ACC112 (cell line): ENCODE data around the gene MMEL1.

Experiments
- H2AFZ ChIP-seq: fragments of 200-600 bp; sonication (generic); one replicate; pipeline ENCODE4 v1.6.0; 2017; ENCODE audit warnings: antibody characterized with exemption, low read length; ENCODE audit not compliant: unreplicated experiment
- H3K27ac ChIP-seq: fragments of 200-600 bp; sonication (generic); 2 replicates; pipeline ENCODE4 v1.5.1; 2014; ENCODE audit warnings: low read depth, mild to moderate bottlenecking, antibody characterized with exemption, low read length, moderate library complexity
- H3K27me3 ChIP-seq: fragments of 200-600 bp; sonication (generic); 2 replicates; pipeline ENCODE4 v1.6.1; 2014; ENCODE audit warnings: mild to moderate bottlenecking, antibody characterized with exemption, low read length, moderate library complexity, mixed read lengths; ENCODE audit not compliant: insufficient read depth
- H3K36me3 ChIP-seq: fragments of 200-600 bp; sonication (generic); 2 replicates; pipeline ENCODE4 v1.6.1; 2016; ENCODE audit warnings: mild to moderate bottlenecking, antibody characterized with exemption, low read length, moderate library complexity, mixed read lengths; ENCODE audit not compliant: insufficient read depth
- H3K4me1 ChIP-seq: fragments of 200-600 bp; sonication (generic); one replicate; pipeline ENCODE4 v1.6.1; 2016; ENCODE audit warnings: low read length, mixed read lengths; ENCODE audit not compliant: insufficient read depth, unreplicated experiment, control insufficient read depth
- H3K4me3 ChIP-seq: fragments of 200-600 bp; sonication (generic); 2 replicates; pipeline ENCODE4 v1.5.1; 2014; ENCODE audit warnings: mild to moderate bottlenecking, low read depth, low read length
- H3K79me2 ChIP-seq: fragments of 200-600 bp; sonication (generic); one replicate; pipeline ENCODE4 v1.6.0; 2016; ENCODE audit warnings: low read length; ENCODE audit not compliant: control insufficient read depth, unreplicated experiment, insufficient read depth

Gene MMEL1

DNA sequence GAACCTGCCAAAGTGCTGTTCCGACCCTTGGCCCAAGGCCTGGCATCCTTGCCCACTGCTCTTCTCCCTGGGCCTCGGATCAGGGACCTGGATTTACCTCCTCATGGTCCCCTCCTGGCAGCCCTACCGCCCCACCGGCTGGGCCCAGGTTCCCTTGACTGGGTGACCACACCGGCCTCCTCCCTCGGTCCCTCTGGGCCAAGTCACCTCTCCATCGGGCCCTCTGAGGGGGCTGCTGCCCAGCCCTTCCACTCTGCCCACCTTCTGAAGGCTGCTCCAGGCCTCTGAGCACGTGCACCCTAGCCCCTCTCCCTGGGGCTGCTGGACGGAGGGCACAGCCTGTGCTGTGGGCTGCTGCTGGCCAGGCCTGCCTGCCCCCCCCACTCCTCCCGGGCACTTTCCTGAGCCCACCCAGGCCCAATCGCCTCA lies 9.3 kb upstream of the MMEL1 start:
- H3K27me3 ChIP-seq = peaks cover 3% of the 10 kb centered on the region
- H3K36me3 ChIP-seq = no peaks in the 10 kb centered on the region
- H3K79me2 ChIP-seq = peaks cover 4% of the 10 kb centered on the region
- H2AFZ ChIP-seq = peak overlapping the region; percentile 93
- H3K4me1 ChIP-seq = peaks cover 5% of the 10 kb centered on the region
- H3K4me3 ChIP-seq = peak overlapping the region; percentile 91
- H3K27ac ChIP-seq = no peak overlapping the region

DNA sequence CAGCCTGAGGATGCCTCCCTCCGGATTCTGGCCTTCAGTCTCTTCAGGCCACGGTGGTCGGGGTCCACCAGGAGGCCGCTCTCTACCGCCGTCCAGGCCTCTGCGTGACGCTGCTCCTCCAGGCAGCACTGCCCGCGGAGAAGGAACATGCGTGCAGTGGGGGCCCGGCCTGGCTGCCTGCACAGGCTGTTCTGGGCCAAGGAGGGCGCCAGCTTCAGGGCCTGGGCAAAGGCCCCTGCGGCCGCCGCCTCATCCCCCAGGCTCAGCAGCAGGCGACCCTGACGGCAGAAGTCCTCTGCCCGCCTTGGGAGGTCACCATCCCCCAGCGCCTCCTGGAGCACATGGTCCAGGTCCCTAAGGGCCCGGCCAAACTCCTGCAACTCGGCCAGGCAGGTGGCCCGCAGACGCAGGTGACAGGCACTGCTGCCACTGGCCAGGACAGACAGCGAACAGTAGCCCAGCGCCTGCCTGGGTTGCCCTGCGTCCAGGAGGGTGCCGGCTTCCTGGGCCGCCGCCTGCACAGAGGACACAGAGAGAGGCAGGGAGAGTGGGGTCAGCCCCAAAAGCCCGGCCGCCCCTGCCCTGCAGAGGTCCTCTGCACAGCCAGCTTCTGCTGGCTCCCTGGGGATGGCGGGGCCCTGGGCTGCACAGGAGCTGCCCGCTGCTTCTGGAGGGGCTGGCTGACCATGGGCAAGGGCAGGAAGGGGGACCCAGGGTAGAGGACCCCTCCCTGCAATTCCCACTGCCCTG lies 8.7 kb upstream of the MMEL1 start:
- no peak overlapping the region for H3K27ac ChIP-seq

DNA sequence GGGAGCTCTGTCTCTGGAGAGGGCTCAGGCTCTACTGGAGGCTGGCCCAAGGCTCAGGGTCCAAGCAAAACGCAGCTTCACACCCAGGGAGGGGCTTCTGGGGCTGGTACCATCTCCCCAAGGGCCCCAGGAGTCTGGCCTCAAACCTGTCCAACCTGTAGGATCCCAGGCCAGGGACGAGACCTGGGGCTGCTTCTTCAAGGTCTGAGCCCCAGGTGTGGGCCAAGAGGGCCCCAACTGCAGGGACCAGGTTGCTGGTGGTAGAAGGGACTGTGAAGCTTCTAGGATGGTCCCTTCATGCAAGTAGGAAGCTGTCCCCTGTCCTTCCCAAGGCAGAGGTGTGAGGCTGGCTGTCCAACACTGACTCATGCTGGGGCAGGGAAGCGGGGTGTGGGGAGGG lies 7.8 kb upstream of the MMEL1 start:
- peaks cover 4% of the 10 kb centered on the region for H3K79me2 ChIP-seq
- no peak overlapping the region for H3K4me3 ChIP-seq
- H3K27me3 ChIP-seq = peaks cover 6% of the 10 kb centered on the region
- H2AFZ ChIP-seq = no peak overlapping the region
- H3K4me1 ChIP-seq = peaks cover 5% of the 10 kb centered on the region
- H3K36me3 ChIP-seq = no peaks in the 10 kb centered on the region
- H3K27ac ChIP-seq = no peak overlapping the region

More for the DNA sequence above, 8.7 kb upstream of the MMEL1 start:
- peaks cover 4% of the 10 kb centered on the region for H3K79me2 ChIP-seq
- H3K36me3 ChIP-seq = no peaks in the 10 kb centered on the region
- peaks cover 5% of the 10 kb centered on the region for H3K4me1 ChIP-seq
- no peak overlapping the region for H2AFZ ChIP-seq
- H3K4me3 ChIP-seq = peak overlapping the region; percentile 91
- H3K27me3 ChIP-seq = peaks cover 6% of the 10 kb centered on the region

DNA sequence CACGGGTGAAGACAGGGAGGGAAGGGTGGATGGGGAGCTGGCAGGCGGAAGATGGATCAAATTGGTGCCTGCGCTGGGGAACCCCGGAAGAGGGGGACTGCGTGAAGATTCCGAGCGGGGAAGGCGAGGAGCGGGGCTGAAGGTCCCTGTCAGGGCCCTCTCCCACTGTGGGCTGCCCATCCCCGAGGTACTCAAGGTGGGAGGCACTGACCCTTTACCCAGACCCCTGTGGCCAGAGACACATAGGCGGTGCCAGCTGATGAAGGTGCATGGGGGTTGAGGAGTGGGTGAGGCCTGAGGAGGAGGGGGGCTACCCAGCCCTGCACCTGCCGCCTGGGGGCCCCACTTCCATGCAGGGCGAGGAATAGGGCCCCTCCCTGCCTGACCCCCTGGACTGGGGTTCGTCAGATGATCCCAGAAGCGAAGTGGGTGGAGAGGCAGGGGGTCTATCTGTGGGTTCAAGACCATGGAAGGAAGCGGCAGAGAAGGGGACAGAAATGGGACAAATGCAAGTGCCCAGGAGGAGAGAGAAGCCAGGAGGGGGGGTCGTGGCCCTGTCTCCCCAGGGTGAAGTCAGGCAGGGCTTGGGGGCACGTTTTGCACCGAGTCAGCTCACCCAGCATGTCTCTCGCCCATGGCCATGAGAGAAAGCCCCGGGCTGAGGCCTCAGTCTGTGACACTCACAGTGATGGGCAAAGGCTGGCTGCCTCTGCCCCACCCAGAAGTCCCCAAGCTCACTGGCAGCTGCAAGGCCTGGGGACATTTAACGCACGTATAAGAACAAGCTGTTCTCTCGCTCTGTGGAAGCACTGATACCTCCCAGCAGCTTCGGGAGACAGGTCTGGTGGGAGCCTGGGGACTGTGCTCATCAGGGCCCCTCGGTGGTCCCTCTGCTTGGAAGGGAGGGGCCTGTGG lies 7.0 kb upstream of the MMEL1 start:
- H3K4me3 ChIP-seq = no peak overlapping the region
- H3K27ac ChIP-seq = no peak overlapping the region
- peaks cover 4% of the 10 kb centered on the region for H3K79me2 ChIP-seq
- H3K36me3 ChIP-seq = no peaks in the 10 kb centered on the region
- no peak overlapping the region for H2AFZ ChIP-seq
- H3K27me3 ChIP-seq = peaks cover 6% of the 10 kb centered on the region
- peaks cover 5% of the 10 kb centered on the region for H3K4me1 ChIP-seq

DNA sequence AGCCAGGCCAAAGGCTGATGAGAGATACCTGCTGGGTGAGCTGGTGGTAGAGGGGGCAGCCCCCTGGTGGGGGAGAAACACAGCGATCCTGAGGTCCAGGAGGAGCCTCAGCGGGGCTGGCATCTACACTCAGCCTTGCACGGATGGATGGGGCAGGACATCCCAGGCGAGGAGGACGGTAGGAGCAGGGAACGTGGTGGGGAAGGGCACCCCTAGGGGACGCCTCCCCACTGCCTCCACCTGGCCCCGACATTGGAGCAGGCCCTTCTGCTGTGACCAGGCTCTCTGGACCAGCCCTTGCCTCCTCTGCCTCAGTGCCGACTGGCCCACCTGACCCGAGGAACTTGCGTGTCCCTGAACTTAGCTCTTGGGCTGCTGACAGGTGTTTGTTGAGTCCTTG lies 6.4 kb upstream of the MMEL1 start:
- no peak overlapping the region for H2AFZ ChIP-seq
- H3K4me3 ChIP-seq = no peak overlapping the region
- no peak overlapping the region for H3K27ac ChIP-seq
- H3K4me1 ChIP-seq = peaks cover 5% of the 10 kb centered on the region
- H3K36me3 ChIP-seq = no peaks in the 10 kb centered on the region
- peaks cover 4% of the 10 kb centered on the region for H3K79me2 ChIP-seq
- peaks cover 6% of the 10 kb centered on the region for H3K27me3 ChIP-seq

DNA sequence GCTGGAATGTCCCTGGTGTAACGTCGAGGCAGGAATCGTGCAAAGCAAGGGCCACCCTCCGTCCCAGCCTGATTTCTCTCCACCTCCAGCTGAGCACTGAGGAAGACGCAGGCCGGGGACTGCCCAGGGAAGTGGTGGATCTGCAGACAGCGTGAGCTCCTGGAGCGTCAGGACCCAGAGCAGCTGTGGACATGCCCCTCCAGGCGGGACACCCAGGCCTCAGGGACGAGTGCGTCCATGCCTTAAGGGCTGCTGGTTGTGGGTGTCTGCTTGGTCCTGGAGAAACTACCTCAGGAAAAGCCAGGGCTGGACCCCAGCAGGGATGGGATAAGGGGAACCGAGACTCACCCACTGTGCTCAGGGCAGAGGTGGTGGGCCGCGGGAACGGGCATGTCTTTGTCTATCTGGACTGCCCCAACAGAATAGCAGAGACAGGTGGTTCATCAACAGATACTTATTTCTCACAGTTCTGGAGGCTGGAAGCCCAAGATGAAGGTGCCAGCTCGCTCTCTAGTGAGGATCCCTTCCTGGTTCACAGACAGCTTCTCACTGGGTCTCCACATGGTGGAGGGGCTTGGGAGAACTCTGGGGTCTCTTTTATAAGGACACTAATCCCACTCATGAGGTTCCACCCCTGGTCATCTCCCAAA lies 5.8 kb upstream of the MMEL1 start:
- H3K27ac ChIP-seq = no peak overlapping the region
- peaks cover 7% of the 10 kb centered on the region for H3K27me3 ChIP-seq
- H3K4me3 ChIP-seq = no peak overlapping the region
- no peak overlapping the region for H2AFZ ChIP-seq
- peaks cover 4% of the 10 kb centered on the region for H3K79me2 ChIP-seq
- H3K36me3 ChIP-seq = no peaks in the 10 kb centered on the region
- H3K4me1 ChIP-seq = peaks cover 5% of the 10 kb centered on the region

DNA sequence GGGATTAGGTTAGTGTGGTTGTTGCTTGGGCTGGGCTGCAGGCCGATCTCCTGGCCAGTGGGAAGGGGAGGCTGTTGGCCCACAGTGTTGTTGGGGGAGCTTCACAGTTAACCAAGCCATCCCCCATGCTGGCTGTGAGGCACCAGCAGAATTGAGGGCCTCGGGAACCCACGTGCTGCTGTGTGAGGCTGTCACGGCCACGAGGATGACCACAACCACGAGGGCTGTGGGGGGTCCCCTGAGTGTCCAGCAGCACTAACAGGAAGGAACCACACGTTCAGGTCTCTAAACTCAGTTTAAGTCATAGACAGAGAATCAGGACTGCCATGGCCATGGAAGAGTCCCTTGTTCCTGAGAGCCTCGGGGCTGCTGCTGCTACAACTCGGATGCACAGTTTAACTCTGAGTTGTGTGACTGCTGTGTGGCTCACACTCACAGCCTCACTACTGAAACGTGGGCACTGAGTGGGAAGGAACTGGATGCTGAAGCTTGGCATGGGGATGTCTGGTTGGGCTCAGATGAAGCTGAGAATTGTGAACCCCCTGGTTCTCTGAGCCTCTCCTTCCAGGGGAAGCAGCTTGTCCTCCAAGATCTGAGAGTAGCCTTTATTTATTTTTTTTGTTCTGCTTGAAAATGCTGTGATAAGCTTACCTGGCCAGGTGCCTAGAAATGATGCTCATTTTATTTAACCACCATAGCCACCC lies 4.8 kb upstream of the MMEL1 start:
- Histone ChIP-seq H2AFZ (no peak overlapping the region), H3K79me2 (peaks cover 4% of the 10 kb centered on the region), H3K36me3 (no peaks in the 10 kb centered on the region), H3K27me3 (peaks cover 12% of the 10 kb centered on the region), H3K4me3 (no peak overlapping the region), H3K27ac (no peak overlapping the region), H3K4me1 (peaks cover 5% of the 10 kb centered on the region)

DNA sequence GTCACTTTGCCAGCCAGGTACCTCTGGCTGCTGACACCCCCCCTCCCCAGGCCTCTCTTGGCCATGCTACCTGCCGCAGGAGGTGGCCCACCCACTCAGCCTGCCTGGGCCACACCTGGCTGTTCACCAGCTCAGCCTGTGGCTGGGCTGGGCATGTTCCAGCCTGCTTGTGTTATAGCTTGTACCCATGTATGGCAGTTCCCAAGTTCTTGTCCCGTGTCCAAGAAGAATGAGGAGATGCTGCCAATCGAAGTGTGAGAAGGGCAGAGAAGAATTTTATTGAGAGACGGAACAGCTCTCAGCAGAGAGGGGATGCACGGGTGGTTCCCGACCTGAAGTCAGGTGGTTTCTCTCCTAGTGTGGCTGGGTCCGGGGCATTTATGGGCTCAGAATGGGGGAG lies 3.9 kb upstream of the MMEL1 start:
- H3K79me2 ChIP-seq = no peaks in the 10 kb centered on the region
- no peak overlapping the region for H3K4me3 ChIP-seq
- no peaks in the 10 kb centered on the region for H3K4me1 ChIP-seq
- no peak overlapping the region for H3K27ac ChIP-seq
- H3K27me3 ChIP-seq = peaks cover 12% of the 10 kb centered on the region
- H2AFZ ChIP-seq = no peak overlapping the region
- no peaks in the 10 kb centered on the region for H3K36me3 ChIP-seq

DNA sequence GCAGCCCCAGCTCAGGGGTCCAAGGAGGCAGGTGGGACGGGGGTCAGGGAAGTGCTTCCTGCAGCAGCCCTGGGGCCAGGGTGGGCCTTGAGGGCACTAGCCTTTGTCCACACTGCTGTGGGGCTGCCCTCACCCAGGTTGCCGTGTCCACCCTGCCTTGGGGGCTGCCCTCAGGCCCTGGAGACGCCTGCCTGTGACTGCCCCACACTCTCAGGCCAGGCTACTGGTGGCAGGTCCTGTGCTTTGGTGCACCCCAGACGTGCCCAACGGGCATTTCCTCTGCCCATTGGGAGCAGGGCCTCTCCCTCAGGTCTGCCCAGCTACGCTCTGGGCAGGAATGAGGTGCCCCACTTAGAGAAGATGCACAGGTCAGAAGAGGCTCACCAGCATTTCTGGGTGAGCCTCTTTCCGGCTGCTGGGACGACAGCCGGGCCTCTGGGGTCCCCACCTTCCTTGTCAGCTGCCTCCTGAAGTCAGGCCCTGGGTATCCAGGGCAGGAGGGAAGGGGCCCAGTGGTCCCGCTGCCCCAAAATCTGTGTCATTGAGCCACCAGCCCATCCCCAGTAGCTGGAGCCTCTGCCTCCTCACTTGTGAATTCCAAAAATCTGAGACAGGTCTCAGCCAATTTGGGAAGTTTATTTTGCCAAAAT lies 2.7 kb upstream of the MMEL1 start:
- no peak overlapping the region for H3K27ac ChIP-seq
- no peaks in the 10 kb centered on the region for H3K4me1 ChIP-seq
- no peaks in the 10 kb centered on the region for H3K36me3 ChIP-seq
- H3K27me3 ChIP-seq = peaks cover 12% of the 10 kb centered on the region
- no peak overlapping the region for H3K4me3 ChIP-seq
- no peaks in the 10 kb centered on the region for H3K79me2 ChIP-seq
- no peak overlapping the region for H2AFZ ChIP-seq
